Body of pancreas (tissue), 4 donors: Measurements from ENCODE around the gene GUCA2A.

Source experiments
- POLR2A ChIP-seq, 3 donors: fragments of 450-650 bp; IDR thresholded peaks; one replicate each; pipeline ENCODE4 v1.6.1; 2016; ENCODE audit warnings: antibody characterized with exemption in 3 of 3, mild to moderate bottlenecking in 2 of 3
- TF ChIP-seq, protein P1 (sequence below), 7 experiments: fragments of 450-650 bp in 4 of 7; fragments of 200-600 bp in 3 of 7; sonication (generic) in 3 of 7; IDR thresholded peaks; one replicate each; pipeline ENCODE4 v1.5.1; 2016 to 2019; ENCODE audit warnings: antibody characterized with exemption in 7 of 7

DNA sequence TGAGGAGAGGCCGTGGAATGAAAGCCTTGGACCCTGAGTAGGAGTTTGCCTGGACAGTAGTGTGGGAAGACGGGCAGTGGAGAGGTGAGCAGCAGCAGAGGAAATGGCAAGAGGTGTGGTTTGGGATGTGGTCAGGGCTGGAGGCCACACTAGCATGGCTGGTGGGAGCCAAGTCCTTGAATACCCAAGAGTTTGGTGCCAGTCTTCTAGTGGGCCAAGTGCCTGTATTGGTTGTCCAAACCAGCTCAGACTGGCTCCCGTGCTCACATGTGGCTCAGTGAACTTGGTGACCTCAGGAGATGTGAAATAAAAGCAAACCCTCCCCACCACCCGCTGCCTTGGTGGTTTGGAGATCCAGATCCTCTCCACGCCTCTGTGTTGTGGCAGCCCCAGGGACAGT, 2.4 kb downstream of the GUCA2A start:
- TF ChIP-seq, protein P1, sequence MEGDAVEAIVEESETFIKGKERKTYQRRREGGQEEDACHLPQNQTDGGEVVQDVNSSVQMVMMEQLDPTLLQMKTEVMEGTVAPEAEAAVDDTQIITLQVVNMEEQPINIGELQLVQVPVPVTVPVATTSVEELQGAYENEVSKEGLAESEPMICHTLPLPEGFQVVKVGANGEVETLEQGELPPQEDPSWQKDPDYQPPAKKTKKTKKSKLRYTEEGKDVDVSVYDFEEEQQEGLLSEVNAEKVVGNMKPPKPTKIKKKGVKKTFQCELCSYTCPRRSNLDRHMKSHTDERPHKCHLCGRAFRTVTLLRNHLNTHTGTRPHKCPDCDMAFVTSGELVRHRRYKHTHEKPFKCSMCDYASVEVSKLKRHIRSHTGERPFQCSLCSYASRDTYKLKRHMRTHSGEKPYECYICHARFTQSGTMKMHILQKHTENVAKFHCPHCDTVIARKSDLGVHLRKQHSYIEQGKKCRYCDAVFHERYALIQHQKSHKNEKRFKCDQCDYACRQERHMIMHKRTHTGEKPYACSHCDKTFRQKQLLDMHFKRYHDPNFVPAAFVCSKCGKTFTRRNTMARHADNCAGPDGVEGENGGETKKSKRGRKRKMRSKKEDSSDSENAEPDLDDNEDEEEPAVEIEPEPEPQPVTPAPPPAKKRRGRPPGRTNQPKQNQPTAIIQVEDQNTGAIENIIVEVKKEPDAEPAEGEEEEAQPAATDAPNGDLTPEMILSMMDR (IDR thresholded peaks at IDR 0.05): no peak
- TF ChIP-seq POLR2A (IDR thresholded peaks at IDR 0.05): no peak
